CD1c-positive myeloid dendritic cell (primary cell): ENCODE results near the gene DENND4B.
A peak's percentile ranks its signal among the peaks of the same experiment; 100 is the strongest.

Experiments used
- DNase-seq: peaks from one replicate; pipeline ENCODE4 v3.0.0-alpha.2; 2016; ENCODE audit errors: extremely low spot score

DENND4B gene

DNA sequence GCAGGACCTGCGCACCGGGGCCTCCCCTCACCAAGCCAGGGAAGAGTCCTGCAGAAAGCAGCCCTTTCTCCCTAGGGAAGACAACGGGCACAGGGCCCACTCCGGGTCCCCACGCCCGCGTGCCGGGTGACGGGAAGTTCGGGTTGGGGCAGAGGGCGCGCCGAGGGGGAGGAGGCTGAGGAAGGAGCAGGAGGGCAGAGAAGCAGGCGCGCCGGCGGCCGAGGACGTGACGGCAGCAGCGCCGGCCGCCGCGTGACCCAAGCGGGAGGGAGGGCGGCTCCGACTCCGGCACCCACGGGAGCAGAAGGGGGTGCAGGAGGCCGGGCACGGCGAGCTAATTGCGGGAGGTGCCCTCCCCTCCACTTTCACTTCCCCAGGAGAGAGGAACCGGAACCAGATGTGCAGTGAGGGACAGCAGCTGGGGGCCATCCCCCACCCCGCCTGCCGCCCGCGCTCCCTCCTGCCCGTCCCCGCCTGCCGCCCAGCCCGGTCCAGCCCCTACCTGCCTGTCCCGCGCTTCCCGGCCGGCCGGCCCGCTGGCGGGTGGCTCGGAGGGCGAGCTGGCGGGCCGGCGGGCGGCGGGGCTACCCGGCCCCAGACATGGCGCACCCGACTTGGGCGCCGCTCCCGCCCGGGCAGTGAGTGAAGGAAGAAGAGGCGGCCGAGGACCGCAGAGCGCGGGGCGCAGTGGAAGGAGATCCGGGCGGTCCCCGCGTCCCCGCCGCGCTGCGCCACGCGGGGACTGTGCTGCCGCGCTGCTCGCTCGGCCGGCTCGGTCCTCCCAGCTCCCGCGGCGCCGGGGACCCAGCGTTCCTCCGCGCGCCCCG, 510 bp downstream of the DENND4B start:
- peak; percentile 97 for DNase-seq

DNA sequence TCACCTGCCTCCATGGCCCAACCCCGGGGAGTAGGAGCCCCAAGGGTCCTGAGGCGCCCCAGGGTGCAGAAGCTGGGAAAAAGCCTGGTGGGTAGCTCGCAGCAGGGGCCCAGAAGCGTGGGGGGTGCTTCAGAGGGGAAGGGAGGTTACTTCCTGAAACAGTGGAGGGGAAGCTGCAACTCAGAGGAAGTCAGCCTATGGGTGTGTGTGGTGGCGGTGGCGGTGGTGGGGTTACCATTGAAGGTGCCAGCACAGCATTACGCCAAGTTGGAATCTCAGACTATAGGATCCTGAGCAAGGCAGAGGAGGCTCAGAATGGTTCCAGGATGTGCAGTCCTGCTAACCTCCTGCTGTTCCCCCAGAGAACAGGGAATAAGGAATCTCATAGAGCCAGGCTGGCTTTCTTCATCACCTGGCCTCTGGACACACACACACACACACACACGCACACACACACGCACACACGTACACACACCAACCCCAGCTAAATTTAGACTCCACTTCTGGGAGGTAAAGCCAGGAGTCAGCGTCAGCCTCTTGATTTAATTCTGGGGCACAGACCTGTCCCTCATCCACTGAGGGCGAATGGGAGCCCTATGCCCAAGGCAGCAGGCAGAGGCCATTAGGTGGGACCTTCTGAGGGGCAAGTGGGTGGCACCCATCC, 1.3 kb downstream of the DENND4B start:
- peak; percentile 93 for DNase-seq

DNA sequence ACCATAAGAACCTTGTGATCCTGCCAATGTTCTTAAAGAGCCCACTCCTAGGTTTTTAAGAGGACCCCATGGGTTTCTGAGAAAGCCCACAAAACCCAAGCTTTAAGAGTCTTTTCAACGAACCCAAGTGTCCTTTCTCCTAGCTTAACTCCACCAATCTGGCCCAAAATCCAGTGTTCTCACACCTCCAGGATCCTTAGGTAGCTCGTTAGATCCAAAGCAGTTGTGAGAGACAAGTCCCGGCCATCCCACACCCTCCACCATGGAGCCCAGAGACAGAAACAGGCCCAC, 1.7 kb downstream of the DENND4B start:
- DNase-seq = no peak

DNA sequence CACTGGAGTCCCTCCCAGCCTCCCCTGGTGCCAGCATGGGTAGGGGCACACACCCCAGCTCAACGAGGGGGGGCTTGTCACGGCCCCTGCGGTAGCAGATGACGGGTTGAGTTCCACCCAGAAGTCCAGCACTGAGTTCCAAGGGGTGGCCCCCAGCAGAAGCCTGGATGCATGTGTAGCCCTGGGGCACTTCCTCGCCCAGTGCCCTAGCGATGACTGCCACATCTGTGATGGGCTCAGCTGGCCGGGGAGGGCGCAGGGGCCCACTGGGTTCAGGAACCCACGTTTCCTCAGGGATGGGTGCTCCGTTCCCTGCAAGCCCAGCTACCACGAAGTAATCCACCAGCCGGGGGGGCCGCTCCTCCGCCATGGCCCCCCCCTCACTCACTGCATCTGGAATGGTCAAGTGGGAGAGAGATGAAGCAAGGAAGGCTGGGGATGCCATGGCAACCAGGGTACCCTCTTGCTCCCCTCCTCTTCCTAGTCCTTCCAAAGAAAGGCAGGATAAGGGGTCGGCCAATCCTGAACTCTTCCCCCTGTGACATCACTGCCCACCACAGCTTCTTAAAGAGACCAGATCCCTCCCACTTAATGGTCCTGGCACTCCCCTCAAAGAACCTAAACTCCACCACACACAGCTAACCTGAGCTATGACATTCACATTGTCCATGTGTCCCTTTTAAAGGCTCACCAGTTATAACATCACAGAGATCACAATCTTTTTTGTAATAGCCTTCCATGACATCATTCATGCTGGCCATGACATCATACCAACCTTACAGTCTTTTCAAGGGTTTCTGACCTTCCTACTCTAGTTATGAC, 2.3 kb downstream of the DENND4B start:
- peak; percentile 66 for DNase-seq

DNA sequence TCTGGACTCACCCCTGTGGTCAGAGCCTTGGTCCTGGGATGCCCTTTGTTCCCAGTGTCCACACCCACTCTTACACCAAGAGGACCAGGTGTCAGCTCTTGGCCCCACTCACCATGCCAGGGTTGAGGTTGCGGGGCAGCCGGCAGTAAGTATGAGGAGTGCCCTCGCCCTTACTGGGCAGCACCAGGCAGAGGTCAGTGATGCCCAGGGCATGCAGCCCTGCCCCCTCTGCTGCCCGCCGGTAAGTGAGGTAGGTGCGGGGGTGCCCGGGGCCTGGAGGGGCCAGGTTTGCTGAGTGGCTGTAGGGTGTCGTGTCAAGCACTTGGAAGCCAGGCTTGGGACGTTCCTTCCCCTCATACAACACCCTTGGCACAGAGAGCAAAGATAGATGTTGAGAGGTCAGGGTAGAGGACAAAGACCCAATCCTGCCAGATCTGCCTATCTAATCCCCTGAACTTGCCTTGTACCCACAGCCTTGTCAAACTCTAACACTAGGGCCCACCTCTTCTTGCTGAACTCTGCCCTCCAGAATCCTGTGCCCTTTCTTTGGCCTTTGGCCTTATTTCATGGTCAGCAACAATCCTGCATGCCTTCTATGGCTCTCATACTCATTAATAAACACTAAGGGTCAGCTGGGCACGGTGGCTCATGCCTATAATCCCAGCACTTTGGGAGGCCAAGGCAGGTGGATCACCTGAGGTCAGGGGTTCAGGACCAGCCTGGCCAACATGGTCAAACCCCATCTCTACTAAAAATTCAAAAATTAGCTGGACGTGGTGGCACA, 3.6 kb downstream of the DENND4B start:
- no peak for DNase-seq

DNA sequence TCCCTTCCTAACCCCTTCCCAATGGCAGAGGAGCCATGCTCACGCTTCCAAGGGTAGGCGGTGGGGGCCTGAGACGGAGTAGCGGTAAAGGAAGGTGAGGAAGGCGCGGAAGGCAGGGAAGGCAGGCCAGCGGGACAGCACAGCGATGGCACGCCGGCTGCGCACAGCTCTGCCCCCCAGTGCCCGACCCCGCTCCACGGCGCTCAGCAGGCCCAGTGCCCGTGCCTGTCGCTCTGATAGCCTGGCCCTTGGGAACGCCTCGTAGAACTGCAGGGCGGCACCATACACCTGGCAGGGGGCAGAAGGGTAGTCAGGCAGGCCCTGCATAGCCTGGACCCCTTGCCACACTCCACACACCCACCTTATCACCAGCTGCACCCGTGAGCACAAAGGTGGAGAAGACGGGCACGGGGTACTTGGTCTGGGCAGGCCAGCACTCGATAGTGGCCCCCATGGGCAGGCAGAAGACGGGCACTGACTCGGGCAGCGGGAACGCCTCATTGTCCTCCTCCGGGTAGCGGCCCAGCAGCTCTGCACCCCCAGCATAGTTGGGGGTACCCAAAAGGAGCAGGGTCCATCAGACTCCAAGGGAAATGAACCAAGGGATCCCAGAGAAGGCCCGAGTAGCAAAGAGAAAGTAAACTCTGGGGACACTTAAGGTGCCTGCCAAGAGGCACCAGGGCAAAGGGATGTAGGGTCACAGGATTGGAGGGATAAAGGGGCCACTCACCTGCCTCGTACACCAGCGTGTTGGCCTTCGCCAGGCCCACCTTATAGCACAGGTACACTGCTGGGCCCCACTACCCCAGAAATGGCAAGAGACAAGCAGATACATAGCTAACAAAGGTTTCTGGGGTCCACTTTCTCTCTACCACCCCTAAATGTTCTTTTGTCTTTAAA, 4.4 kb downstream of the DENND4B start:
- no peak for DNase-seq

DNA sequence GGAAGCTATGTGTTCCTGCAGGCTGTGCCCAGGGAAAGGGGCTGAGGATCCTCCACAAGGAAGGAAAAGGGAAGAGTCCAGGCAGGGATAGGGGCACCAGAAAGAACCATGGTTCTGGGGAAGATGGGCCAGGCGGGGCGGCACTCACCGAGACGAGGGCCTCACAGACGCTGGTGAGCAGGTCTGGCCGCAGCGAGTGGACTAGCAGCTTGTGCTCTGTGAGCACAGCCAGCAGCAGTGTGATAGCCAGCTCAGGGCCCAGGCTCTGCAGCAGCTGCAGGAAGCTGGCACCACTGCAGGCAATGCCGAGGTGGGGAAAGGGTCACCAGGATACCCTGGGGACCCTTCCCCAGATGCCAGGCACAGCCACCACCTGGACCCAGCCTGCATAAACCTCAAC, 5.8 kb downstream of the DENND4B start:
- DNase-seq = no peak

DNA sequence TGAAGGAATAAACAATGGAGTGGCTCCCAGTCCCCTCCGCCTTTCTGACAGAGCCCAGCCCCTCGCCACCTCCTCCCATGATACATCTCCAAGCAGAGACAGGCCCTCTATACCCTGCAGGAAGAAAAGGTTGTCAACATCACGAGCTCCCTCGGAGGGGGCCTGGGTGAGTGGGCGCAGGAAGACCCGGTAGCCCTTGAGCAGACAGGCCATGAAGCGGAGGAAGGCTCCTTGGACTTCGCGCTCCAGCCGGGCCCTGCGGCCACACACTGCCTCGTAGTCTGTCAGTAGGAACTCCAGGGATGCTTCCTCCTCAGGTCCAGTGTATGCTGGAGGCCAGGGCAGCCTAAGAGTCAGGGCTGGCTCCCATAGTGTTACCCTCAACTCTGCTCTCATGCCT, 7.0 kb downstream of the DENND4B start:
- DNase-seq = no peak

DNA sequence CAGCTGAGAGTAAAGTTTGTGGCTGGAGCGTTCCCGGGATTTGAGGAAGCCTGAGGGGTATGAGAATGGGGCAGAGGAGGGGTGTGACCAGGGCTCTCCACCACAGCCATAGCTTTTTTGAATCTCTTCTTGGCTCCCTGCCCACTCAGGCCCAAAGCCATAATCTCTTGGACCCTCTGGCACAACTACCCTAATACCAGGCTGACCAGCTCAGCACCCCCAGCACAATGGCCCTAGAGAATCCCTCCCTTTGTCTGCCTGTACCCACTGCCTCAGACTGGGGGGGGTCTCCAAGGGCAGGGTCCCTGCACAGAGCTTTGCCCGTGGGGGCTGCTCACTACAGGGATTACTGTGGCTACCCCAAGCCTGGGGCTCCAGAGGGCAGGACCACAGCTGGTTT, 7.5 kb downstream of the DENND4B start:
- DNase-seq = no peak

DNA sequence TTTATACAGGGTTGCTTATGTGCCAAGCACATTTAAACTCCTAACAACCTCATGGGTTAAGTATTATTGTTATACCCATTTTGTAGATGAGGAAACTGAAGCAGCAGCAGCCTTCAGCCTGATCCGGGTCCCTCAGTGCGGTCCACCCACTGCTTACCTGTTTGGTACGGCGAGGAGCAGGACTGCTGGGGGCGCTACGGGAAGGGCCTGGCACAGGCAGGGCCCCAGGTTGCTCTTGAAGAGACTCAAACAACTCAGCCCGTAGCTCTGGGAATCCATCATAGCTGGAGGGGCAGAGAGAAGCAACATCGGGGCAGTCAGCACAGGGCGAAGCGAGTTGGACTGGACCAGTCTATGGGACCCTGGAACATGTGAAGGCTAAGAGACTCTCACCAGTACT, 9.2 kb downstream of the DENND4B start:
- no peak for DNase-seq

DNA sequence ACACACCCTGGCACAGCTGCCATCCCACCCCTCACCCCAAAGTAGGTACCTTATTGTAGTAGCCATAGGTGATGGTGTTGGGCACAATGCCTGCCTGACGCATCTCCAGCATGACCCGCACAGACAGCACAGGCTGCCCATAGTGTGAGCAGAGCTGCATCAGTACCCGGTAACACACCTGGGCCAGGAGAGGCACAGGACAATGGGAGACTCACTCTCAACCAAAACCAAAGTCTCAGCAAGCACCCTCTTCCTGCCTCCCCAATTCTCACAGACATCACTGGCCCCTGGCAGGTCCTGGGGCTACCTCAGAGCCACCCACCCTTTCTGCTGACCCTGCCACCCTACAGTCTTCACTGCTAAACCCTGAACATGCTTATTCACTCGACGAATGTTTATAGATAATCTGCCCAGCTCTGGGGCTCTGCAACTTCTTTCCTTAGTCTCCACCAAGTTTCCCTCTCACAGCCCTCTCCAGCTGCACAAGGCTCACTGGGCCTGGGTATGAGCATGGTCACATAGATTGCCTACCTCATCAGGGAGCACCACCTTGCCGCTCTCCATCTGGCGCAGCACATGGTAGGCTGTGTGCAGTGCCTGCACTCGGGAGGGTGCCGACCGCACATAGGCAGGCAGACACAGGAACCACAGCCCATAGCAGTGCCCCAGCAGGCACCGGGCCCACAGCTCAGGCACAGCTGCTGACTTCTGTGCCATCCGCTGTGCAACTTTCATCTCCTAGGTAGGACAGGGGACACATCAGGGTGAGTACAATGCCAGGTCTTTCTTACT, 10.3 kb downstream of the DENND4B start:
- DNase-seq = no peak

DNA sequence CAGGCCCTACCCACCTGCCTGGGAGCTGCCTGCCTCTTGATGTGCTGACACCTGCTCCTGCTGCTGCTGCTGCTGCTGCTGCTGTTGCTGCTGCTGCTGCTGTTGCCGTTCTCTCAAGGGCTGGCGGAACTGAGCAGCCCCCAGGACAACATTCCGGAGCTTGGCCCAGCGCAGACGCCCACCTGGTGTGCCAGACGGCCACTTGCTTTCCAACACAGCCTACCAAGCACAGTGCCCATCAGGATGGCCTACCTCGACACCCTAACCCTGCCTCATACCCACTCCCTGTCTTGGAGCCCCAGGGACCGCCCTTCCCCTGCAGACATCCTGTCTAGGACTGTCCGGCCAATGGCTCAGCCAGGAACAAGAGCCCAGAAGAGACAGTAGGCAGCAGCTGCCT, 11.8 kb downstream of the DENND4B start:
- DNase-seq = no peak

DNA sequence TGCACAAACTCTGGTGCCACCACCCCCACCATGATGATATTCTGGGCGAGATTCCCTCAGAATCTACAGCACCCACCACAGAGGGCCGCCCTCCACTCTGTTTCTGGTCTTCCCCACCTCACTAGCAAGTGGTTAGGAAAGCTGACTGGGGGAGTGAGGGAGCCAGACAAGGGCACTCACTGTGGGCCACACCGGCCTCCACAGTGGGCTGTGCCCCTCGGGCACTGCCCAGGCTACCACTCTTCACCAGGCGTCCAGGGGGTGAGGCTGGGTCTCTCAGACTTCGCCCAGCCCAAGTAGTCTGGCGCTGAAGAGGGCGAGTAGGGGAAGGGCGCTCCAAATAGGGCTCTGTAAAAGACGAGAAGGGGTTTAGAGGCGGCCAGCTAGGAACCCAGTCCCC, 12.6 kb downstream of the DENND4B start:
- DNase-seq = no peak

DNA sequence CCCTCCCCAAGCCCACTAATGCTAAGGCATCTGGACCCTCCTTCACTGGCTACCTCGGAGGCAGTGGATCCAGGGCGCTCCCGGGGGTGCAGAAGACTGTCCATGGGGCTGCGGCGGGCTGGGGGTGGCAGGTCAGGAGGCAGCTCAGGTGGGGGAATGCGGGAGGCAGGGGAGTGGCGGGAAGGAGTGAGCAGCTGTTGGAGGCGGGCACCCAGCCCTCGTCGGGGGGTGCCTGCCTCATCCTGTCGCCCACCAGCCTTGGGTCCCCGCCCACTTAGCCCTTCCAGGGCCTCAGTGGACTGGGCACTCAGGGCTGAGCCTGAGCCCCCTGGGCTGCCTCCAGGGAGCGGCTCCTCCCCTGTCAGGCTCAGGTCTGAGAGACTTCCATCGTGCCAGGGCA, 13.1 kb downstream of the DENND4B start:
- DNase-seq = no peak

DNA sequence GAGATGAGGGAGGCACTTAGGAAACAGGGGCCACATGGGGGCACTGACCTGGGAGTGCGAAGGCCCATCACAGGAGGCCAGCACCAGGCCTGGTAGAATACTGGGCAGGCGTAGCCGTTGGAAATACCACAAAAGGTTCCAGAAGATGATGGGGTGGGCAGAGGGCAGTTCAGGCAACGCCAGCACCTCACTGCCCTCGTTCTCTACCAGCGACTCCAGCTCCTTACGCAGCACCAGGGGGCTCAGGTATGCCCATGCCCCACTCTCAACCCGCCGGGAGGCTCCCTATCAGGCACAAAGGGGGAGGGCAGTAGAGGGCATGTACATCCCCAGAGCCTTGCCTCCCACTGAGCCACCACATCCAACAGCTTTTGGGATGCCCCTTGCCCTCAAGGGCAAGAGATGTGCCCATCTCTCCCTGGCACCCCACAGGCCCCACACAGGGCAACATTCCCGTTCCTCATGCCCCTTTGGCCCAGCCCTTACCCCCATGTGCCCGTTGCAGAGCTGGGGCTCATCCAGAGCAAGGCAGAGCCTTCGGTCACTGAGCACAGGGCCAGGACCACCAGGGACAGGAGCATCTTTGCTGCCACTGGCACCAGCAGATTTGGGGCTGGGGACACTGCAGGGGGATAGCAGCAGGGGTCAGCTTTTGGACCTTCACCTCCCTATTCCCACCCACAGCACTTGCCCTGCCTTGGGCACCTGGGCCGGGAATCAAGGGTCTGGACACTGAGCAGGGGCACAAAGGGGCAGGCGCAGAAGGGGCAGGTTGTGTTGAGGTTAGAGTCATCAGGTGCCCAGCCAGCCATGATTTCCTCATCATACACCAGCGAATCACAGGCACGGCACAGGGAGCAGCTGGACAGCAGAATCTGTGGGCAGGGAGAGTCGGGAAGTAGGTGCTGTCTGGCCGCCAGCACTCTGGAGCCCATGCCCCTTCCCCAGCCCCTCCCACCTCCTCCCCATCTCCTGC, 14.1 kb downstream of the DENND4B start:
- no peak for DNase-seq

DNA sequence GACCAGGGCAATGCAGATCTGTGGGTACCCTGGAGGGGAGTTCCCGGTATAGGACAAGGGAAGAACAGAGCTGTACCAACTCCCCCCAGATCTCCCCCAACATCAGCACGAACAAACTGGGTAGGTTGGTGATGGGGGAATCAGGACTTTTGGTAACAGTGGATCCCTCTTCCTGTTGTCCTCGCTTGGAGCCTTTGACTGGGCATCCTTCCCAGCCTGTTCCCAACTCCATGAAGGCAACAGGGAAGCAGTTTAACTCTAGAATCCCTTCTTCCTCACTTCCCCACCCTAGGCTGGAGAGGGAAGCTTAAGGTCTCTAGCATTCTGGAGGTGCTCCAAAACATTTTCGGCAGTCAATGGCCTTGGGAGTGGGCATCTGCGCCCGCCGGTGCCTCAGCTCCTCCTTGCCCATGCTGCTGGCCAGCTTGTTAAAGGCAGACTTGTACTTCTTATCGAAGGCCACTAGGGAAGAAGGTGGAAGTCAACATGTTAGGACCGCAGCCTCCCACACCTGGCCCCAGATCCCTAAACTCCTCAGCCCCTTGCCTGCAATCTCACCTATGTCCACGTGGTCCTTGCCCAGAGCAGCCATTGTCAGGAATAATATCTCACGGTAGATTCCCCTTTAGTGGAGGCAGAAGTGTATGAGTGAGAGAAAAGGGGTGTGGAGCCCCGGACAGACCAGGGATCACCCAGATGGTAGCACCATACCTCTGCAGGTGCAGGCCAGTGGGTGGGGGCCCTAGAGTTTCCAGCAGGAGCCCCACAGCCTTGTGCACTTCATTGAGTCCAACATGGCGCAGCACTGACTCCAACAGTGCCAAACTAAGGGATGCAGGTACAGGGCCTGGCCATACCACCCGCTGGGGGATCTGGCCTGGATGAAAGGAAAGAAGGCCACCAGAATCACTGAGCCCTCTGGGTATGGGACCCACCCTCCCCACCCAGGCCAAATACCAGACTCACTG, 16.3 kb downstream of the DENND4B start:
- no peak for DNase-seq

DNA sequence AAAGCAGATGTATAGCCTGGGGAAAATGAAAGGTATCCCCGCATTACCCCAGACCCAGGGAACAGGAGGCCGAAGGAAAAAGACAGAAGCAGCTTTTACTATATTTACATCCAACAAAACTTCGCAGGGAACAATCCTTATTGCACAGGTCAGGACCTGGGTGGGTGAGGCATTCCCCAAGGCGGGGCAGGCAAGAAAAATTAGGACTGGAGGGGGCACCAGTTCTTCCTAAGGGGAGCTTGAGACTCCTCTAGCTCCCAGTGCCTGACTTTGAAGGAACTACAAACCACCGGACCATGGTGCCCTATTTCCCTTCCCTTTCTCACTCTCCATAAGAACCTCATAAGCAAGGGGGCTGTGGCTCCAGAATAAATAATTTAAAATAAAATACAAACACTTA, 17.1 kb downstream of the DENND4B start:
- no peak for DNase-seq
